GM23338 (cell line): ENCODE measurements around the gene C8G. TPM values are rescaled to one million over a fixed set of nuclear protein-coding genes. Genes with fewer than 3 reads are reported as not detected.

ENCODE experiments used
- CREB1 ChIP-seq: fragments of 250-450 bp; sonication (Bioruptor Pico); IDR thresholded peaks from 2 replicates; pipeline ENCODE4 v1.5.0; 2020; ENCODE audit warnings: low read depth, mild to moderate bottlenecking, moderate library complexity
- CTCF ChIP-seq, 2 experiments: fragments of 200-600 bp in 1 of 2; sonication (generic) in 1 of 2; conservative IDR thresholded peaks; 2 replicates each; pipeline versions ENCODE4 v1.5.1 to v1.6.1; 2016 to 2017; ENCODE audit warnings: antibody characterized with exemption in 2 of 2, low read depth in 2 of 2, mild to moderate bottlenecking in 2 of 2, moderate library complexity in 1 of 2
- EZH2 ChIP-seq: fragments of 200-600 bp; sonication (generic); IDR thresholded peaks from one replicate; pipeline ENCODE4 v1.8.0; 2017; ENCODE audit warnings: antibody characterized with exemption, mild to moderate bottlenecking, low read depth; ENCODE audit not compliant: unreplicated experiment
- EZH2phosphoT487 ChIP-seq: fragments of 200-600 bp; sonication (generic); IDR thresholded peaks from one replicate; pipeline ENCODE4 v1.8.1; 2018; ENCODE audit warnings: antibody characterized with exemption; ENCODE audit not compliant: unreplicated experiment
- JUNB ChIP-seq: IDR thresholded peaks from one replicate; pipeline ENCODE4 v1.6.1; 2016; ENCODE audit warnings: antibody characterized with exemption; ENCODE audit not compliant: unreplicated experiment
- NANOG ChIP-seq: IDR thresholded peaks from 2 replicates; pipeline ENCODE4 v1.6.1; 2016; ENCODE audit warnings: antibody characterized with exemption, borderline replicate concordance
- POLR2AphosphoS5 ChIP-seq: IDR thresholded peaks from 2 replicates; pipeline ENCODE4 v1.6.1; 2016; ENCODE audit warnings: antibody characterized with exemption, low read depth
- REST ChIP-seq: IDR thresholded peaks from one replicate; pipeline ENCODE4 v1.6.1; 2018; ENCODE audit warnings: antibody characterized with exemption; ENCODE audit not compliant: unreplicated experiment
- STAT1 ChIP-seq: IDR thresholded peaks from one replicate; pipeline ENCODE4 v1.6.1; 2016; ENCODE audit warnings: antibody characterized with exemption; ENCODE audit not compliant: unreplicated experiment
- ZNF114 ChIP-seq: fragments of 250-450 bp; sonication (Bioruptor Pico); IDR thresholded peaks from 2 replicates; pipeline ENCODE4 v1.5.0; 2020; ENCODE audit warnings: mild to moderate bottlenecking, moderate library complexity
- ZNF331 ChIP-seq: fragments of 250-450 bp; sonication (Bioruptor Pico); IDR thresholded peaks from 2 replicates; pipeline ENCODE4 v1.5.0; 2020; ENCODE audit warnings: low read depth, mild to moderate bottlenecking, moderate library complexity
- ZNF462 ChIP-seq: fragments of 250-450 bp; sonication (Bioruptor Pico); IDR thresholded peaks from 2 replicates; pipeline ENCODE4 v1.5.0; 2020; ENCODE audit warnings: mild to moderate bottlenecking, moderate library complexity
- polyA plus RNA-seq: library from polyadenylated mRNA; unstranded; fragments of >200 nt; fragmentation: Nextera tagmentation; extraction: Ambion mirVana; gene quantifications from 2 replicates; pipeline ENCODE4 v1.2.1, GENCODE V29; 2016
- total RNA-seq: library from RNA; depleted of rRNA; stranded (reverse); fragments of >200 nt; shearing (Covaris generic); gene quantifications from 2 replicates; pipeline ENCODE4 v1.2.3, GENCODE V29; 2014

C8G gene
- total and polyA plus RNA-seq, 2 experiments from 2014 or later: not detected

- TF ChIP-seq ZNF462 (CRISPR knock-in tag): no peak
- TF ChIP-seq REST: no peak
- TF ChIP-seq POLR2AphosphoS5: no peak
- no peak for TF ChIP-seq JUNB
- TF ChIP-seq EZH2: no peak
- TF ChIP-seq STAT1: no peak
- TF ChIP-seq ZNF331 (CRISPR knock-in tag): no peak
- TF ChIP-seq NANOG: no peak
- no peak for TF ChIP-seq ZNF114
- no peak for TF ChIP-seq CREB1 (CRISPR knock-in tag)
- TF ChIP-seq EZH2phosphoT487: no peak
- TF ChIP-seq CTCF (conservative IDR thresholded peaks at IDR 0.05; ENCODE audit: low read depth in 2 of 2): no peak
These were observed 41.9 kb upstream of the C8G start (continued) for GRCh38 chr9:136903041-136903554.
